ENCODE measurements around the gene ZFYVE1. TPM values are rescaled to one million over a fixed set of nuclear protein-coding genes. Genes with fewer than 3 reads are reported as not detected.

Gene ZFYVE1
- total and polyA plus RNA-seq, 2 donors (not counting 1 experiment from before 2014, with no cell fraction given) = 17.6 to 22.3 TPM

DNA sequence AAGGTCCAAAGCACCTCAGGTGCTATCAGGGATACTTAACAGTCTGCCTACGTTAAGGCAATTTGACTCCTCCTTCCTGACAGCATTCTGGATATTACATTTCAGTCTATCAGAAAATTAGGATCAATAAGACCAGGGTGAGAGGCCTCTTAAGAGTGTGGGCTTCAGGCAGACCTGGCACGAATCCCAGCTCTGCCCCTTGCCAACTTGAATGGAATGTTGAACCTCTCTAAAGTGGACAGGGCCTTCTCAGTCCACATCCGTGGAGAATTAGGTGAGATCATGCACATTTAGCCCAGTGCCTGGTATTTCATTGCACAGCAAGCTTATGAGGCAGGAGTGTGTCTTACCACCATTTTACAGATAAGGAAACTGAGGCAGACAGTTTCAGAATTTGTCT lies 74.7 kb downstream of the ZFYVE1 start:
- no peak overlapping the region for H3K9ac ChIP-seq (ENCODE audit: low read length)
- no peak for DNase-seq
- H3K27me3 Mint-ChIP-seq = no peaks in the 10 kb centered on the region
- H2AFZ ChIP-seq (ENCODE audit: insufficient read depth, low read depth, low read length, poor library complexity, severe bottlenecking) = no peak overlapping the region
- TF ChIP-seq EZH2 (IDR thresholded peaks at IDR 0.05; ENCODE audit: borderline replicate concordance, insufficient read depth, low read depth, low read length, poor library complexity, severe bottlenecking) = no peak
- TF ChIP-seq, protein P1, sequence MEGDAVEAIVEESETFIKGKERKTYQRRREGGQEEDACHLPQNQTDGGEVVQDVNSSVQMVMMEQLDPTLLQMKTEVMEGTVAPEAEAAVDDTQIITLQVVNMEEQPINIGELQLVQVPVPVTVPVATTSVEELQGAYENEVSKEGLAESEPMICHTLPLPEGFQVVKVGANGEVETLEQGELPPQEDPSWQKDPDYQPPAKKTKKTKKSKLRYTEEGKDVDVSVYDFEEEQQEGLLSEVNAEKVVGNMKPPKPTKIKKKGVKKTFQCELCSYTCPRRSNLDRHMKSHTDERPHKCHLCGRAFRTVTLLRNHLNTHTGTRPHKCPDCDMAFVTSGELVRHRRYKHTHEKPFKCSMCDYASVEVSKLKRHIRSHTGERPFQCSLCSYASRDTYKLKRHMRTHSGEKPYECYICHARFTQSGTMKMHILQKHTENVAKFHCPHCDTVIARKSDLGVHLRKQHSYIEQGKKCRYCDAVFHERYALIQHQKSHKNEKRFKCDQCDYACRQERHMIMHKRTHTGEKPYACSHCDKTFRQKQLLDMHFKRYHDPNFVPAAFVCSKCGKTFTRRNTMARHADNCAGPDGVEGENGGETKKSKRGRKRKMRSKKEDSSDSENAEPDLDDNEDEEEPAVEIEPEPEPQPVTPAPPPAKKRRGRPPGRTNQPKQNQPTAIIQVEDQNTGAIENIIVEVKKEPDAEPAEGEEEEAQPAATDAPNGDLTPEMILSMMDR (IDR thresholded peaks at IDR 0.05) = no peak
- H3K27me3 ChIP-seq (replicated peaks in 1 of 4; ENCODE audit: control extremely low read depth in 1 of 4, control insufficient read depth in 3 of 4, insufficient read depth in 4 of 4, low read length in 3 of 4) = no peaks in the 10 kb centered on the region
- H3K4me2 ChIP-seq (replicated peaks; ENCODE audit: low read depth, low read length, poor library complexity, severe bottlenecking) = no peak overlapping the region
- H3K4me3 Mint-ChIP-seq = no peak overlapping the region
- ATAC-seq (ENCODE audit: low read depth) = no peak
- no peaks in the 10 kb centered on the region for H3K9me3 ChIP-seq (ENCODE audit: control extremely low read depth in 1 of 3, control insufficient read depth in 2 of 3, insufficient read depth in 1 of 3, low read length in 2 of 3)
- WGBS (ENCODE audit: insufficient coverage) = 92% methylated on average over 3 of the region's 3 CpGs
- intact Hi-C loops (cut with micrococcal nuclease) = no loop called here
- no peak overlapping the region for H3K27ac ChIP-seq (ENCODE audit: low read length in 2 of 2)
- no peak overlapping the region for H3K27ac Mint-ChIP-seq
- ChIA-PET CTCF (interaction anchor here (6.5 to 6.6 kb wide), 2 partner anchors 48 to 436 kb away, joined by 57 to 165 read pairs; no protein-coding TSS in a partner anchor), POLR2A (interaction anchor here (0.7 kb wide), 1 partner anchor 453 kb away, joined by 3 read pairs; no protein-coding TSS in a partner anchor)
- no peaks in the 10 kb centered on the region for H3K79me2 ChIP-seq (ENCODE audit: control insufficient read depth, insufficient read depth, low read length)
- no peak overlapping the region for H3K4me3 ChIP-seq (ENCODE audit: control extremely low read depth in 1 of 5, extremely low read depth in 1 of 5, insufficient read depth in 1 of 5, low read depth in 2 of 5, low read length in 4 of 5)
- H3K4me1 ChIP-seq (ENCODE audit: control insufficient read depth in 2 of 2, insufficient read depth in 2 of 2, low read length in 2 of 2) = no peaks in the 10 kb centered on the region
- no peaks in the 10 kb centered on the region for H4K20me1 ChIP-seq (ENCODE audit: control insufficient read depth, insufficient read depth, low read length, poor library complexity, severe bottlenecking)
- H3K36me3 ChIP-seq (replicated peaks in 1 of 2; ENCODE audit: control extremely low read depth in 1 of 2, control insufficient read depth in 1 of 2, extremely low read depth in 1 of 2, insufficient read depth in 2 of 2, low read length in 1 of 2) = peaks cover 0 to 56% of the 10 kb centered on the region in 2 experiments
- H3K4me1 Mint-ChIP-seq = no peaks in the 10 kb centered on the region
- H3K9me3 Mint-ChIP-seq (ENCODE audit: insufficient read depth) = no peaks in the 10 kb centered on the region

DNA sequence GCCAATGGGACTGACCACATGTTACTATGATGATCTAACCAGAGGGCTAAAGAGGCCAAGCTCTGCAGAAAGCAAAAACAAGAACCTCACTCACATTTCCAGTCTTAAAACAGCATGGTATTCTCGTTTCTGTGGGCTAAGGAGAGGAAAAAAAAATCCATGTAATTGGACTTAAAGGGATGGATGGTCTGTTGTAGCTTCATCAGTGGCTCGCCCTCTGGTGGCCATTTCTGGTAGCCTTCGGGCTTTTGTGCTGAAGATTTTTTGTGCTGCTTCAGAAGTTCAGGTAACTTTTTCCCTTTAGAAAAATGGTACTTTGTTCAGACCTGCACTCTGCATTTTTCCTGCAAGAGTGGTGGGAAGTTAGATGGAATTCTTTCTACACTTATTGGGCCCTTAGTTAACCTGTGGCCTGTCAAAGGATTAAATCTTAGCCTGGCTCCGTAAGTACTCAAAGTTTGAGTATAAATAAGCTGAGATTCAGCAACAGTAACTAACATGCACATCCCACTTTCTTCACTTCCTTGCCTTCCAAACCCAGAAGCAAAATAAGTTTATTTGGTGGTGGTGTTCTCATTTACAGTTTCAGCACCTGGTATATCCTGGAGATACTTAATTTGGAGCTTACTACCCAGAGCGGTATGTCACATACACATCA lies 78.3 kb downstream of the ZFYVE1 start:
- DNase-seq (peak; percentile 71), ATAC-seq (ENCODE audit: low read depth) (peak; percentile 43)
- Mint-ChIP-seq H3K27me3 (no peaks in the 10 kb centered on the region), H3K27ac (peak overlapping the region; percentile 8), H3K4me1 (no peaks in the 10 kb centered on the region), H3K9me3 (ENCODE audit: insufficient read depth) (no peaks in the 10 kb centered on the region), H3K4me3 (no peak overlapping the region)
- Histone ChIP-seq H3K27ac (ENCODE audit: low read length in 2 of 2) (no peak overlapping the region), H3K9ac (ENCODE audit: low read length) (no peak overlapping the region), H3K27me3 (replicated peaks in 1 of 4; ENCODE audit: control extremely low read depth in 1 of 4, control insufficient read depth in 3 of 4, insufficient read depth in 4 of 4, low read length in 3 of 4) (no peaks in the 10 kb centered on the region), H3K4me3 (ENCODE audit: control extremely low read depth in 1 of 5, extremely low read depth in 1 of 5, insufficient read depth in 1 of 5, low read depth in 2 of 5, low read length in 4 of 5) (no peak overlapping the region), H3K79me2 (ENCODE audit: control insufficient read depth, insufficient read depth, low read length) (no peaks in the 10 kb centered on the region), H3K4me2 (replicated peaks; ENCODE audit: low read depth, low read length, poor library complexity, severe bottlenecking) (no peak overlapping the region), H2AFZ (ENCODE audit: insufficient read depth, low read depth, low read length, poor library complexity, severe bottlenecking) (no peak overlapping the region), H3K9me3 (ENCODE audit: control extremely low read depth in 1 of 3, control insufficient read depth in 2 of 3, insufficient read depth in 1 of 3, low read length in 2 of 3) (no peaks in the 10 kb centered on the region), H3K4me1 (ENCODE audit: control insufficient read depth in 2 of 2, insufficient read depth in 2 of 2, low read length in 2 of 2) (no peaks in the 10 kb centered on the region), H4K20me1 (ENCODE audit: control insufficient read depth, insufficient read depth, low read length, poor library complexity, severe bottlenecking) (no peaks in the 10 kb centered on the region), H3K36me3 (replicated peaks in 1 of 2; ENCODE audit: control extremely low read depth in 1 of 2, control insufficient read depth in 1 of 2, extremely low read depth in 1 of 2, insufficient read depth in 2 of 2, low read length in 1 of 2) (peaks cover 0 to 56% of the 10 kb centered on the region in 2 experiments)
- TF ChIP-seq, protein P1 (IDR thresholded peaks at IDR 0.05) = peak; percentile 89
- no peak for TF ChIP-seq EZH2 (IDR thresholded peaks at IDR 0.05; ENCODE audit: borderline replicate concordance, insufficient read depth, low read depth, low read length, poor library complexity, severe bottlenecking)
- intact Hi-C loops (cut with micrococcal nuclease) = loop anchor here (1.0 to 2.0 kb wide), 2 partner anchors 22 to 431 kb away; partner anchors contain the start of gene DCAF4
- 7% methylated on average over 2 of the region's 5 CpGs for WGBS (ENCODE audit: insufficient coverage)
- POLR2A ChIA-PET = no interaction called here
- CTCF ChIA-PET = interaction anchor here (0.6 to 6.6 kb wide), 26 partner anchors 9 to 524 kb away, joined by 3 to 165 read pairs (median 4); partner anchors contain the start of genes DCAF4, DPF3 and RBM25
